CD14-positive monocyte (primary cell): ENCODE measurements around the gene EIPR1. TPM values are rescaled to one million over a fixed set of nuclear protein-coding genes. Genes with fewer than 3 reads are reported as not detected.

Source experiments
- DNase-seq, 3 donors: peaks; one replicate each; pipeline ENCODE4 v3.0.0-alpha.2; 2011 to 2022
- H2AFZ ChIP-seq: 2 replicates; pipeline ENCODE4 v1.6.0; 2012; ENCODE audit warnings: mild to moderate bottlenecking, low read depth, low read length, inconsistent platforms; ENCODE audit not compliant: insufficient read depth, poor library complexity, severe bottlenecking
- H3K27ac ChIP-seq, 2 donors: 1 replicate in 1 of 2; 2 replicates in 1 of 2; pipeline ENCODE4 v1.5.1; 2012 to 2013; ENCODE audit warnings: low read length in 2 of 2, control low read depth in 1 of 2, inconsistent platforms in 1 of 2, low read depth in 1 of 2, mild to moderate bottlenecking in 1 of 2
- H3K27me3 ChIP-seq, 2 donors: one replicate each; pipeline versions ENCODE4 v1.6.0 to v1.6.1; 2011 to 2013; ENCODE audit warnings: low read length in 2 of 2; ENCODE audit not compliant: control insufficient read depth in 2 of 2, insufficient read depth in 2 of 2
- H3K36me3 ChIP-seq, 2 donors: replicated peaks in 1 of 2; 1 replicate in 1 of 2; 2 replicates in 1 of 2; pipeline versions ENCODE4 v1.5.1 to v1.6.1; 2012 to 2013; ENCODE audit warnings: low read length in 2 of 2, control low read depth in 1 of 2, inconsistent platforms in 1 of 2, mild to moderate bottlenecking in 1 of 2; ENCODE audit not compliant: insufficient read depth in 2 of 2, control insufficient read depth in 1 of 2
- H3K4me1 ChIP-seq, 2 donors: 1 replicate in 1 of 2; 2 replicates in 1 of 2; pipeline versions ENCODE4 v1.5.1 to v1.6.1; 2012 to 2013; ENCODE audit warnings: low read length in 2 of 2, control low read depth in 1 of 2, inconsistent platforms in 1 of 2, mild to moderate bottlenecking in 1 of 2, moderate library complexity in 1 of 2; ENCODE audit not compliant: insufficient read depth in 2 of 2, control insufficient read depth in 1 of 2
- H3K4me2 ChIP-seq: replicated peaks from 2 replicates; pipeline ENCODE3; 2012; ENCODE audit warnings: low read length, moderate library complexity, mild to moderate bottlenecking; ENCODE audit not compliant: poor library complexity, severe bottlenecking; ENCODE audit errors: extremely low read depth
- H3K4me3 ChIP-seq, 3 experiments: fragments of 200-600 bp in 1 of 3; sonication (generic) in 1 of 3; replicated peaks in 1 of 3; 1 replicate in 2 of 3; 2 replicates in 1 of 3; pipeline ENCODE4 v1.5.1; 2011 to 2013; ENCODE audit warnings: low read length in 3 of 3, mild to moderate bottlenecking in 3 of 3, control low read depth in 2 of 3, low read depth in 2 of 3, inconsistent platforms in 1 of 3, moderate library complexity in 1 of 3
- H3K79me2 ChIP-seq: 2 replicates; pipeline ENCODE4 v1.6.0; 2012; ENCODE audit warnings: mild to moderate bottlenecking, control low read depth, inconsistent platforms, low read length, moderate library complexity; ENCODE audit not compliant: insufficient read depth
- H3K9ac ChIP-seq: 2 replicates; pipeline ENCODE4 v1.6.0; 2017; ENCODE audit warnings: low read length, mild to moderate bottlenecking; ENCODE audit not compliant: insufficient read depth, poor library complexity, severe bottlenecking
- H3K9me3 ChIP-seq, 2 donors: replicated peaks in 1 of 2; 1 replicate in 1 of 2; 2 replicates in 1 of 2; pipeline versions ENCODE4 v1.5.1 to v1.6.1; 2012 to 2013; ENCODE audit warnings: low read length in 2 of 2, control low read depth in 1 of 2; ENCODE audit not compliant: control insufficient read depth in 1 of 2, insufficient read depth in 1 of 2
- H4K20me1 ChIP-seq: 2 replicates; pipeline ENCODE4 v1.6.0; 2012; ENCODE audit warnings: mild to moderate bottlenecking, low read length, control low read depth, moderate library complexity; ENCODE audit not compliant: insufficient read depth
- H3K27ac Mint-ChIP-seq, 7 donors: one replicate each; pipeline ENCODE4 v1.8.0; 2020; ENCODE audit warnings: mild to moderate bottlenecking in 7 of 7, mixed read lengths in 7 of 7, moderate library complexity in 6 of 7, inconsistent platforms in 2 of 7
- H3K27me3 Mint-ChIP-seq, 3 donors: one replicate each; pipeline ENCODE4 v1.8.0; 2021 to 2022; ENCODE audit warnings: low read depth in 3 of 3, mild to moderate bottlenecking in 3 of 3, mixed read lengths in 3 of 3, moderate library complexity in 3 of 3, inconsistent platforms in 1 of 3
- H3K36me3 Mint-ChIP-seq, 2 donors: one replicate each; pipeline ENCODE4 v1.8.0; 2020; ENCODE audit warnings: mixed read lengths in 2 of 2, inconsistent platforms in 1 of 2, mild to moderate bottlenecking in 1 of 2
- H3K4me1 Mint-ChIP-seq: one replicate; pipeline ENCODE4 v1.8.0; 2020; ENCODE audit warnings: mild to moderate bottlenecking, mixed read lengths
- H3K4me3 Mint-ChIP-seq, 2 donors: one replicate each; pipeline ENCODE4 v1.8.0; 2020; ENCODE audit warnings: mild to moderate bottlenecking in 2 of 2, mixed read lengths in 2 of 2, moderate library complexity in 1 of 2
- H3K9me3 Mint-ChIP-seq, 7 donors: one replicate each; pipeline ENCODE4 v1.8.0; 2020 to 2022; ENCODE audit warnings: mixed read lengths in 7 of 7, mild to moderate bottlenecking in 6 of 7, moderate library complexity in 6 of 7, inconsistent platforms in 2 of 7
- WGBS: methylation state at CpG from one replicate; pipeline ENCODE4 v1.1.5; 2013; ENCODE audit warnings: missing lambda C conversion rate; ENCODE audit not compliant: insufficient coverage; 5-methylcytosine and 5-hydroxymethylcytosine counted together
- intact Hi-C, 2 donors: fragments of 100-400 bp; cut with micrococcal nuclease; formaldehyde crosslinking; loops; one replicate each; pipeline versions ENCODE4 v1.15.0 to v1.15.1; 2023
- polyA plus RNA-seq, 3 donors: library from polyadenylated mRNA; depleted of rRNA in 1 of 3; unstranded in 2 of 3; stranded (reverse) in 1 of 3; fragments of 300-500 nt in 2 of 3; fragments of >200 nt in 1 of 3; fragmentation: Illumina TruSeq in 2 of 3; gene quantifications; 1 replicate in 2 of 3; 2 replicates in 1 of 3; pipeline ENCODE4 v1.2.3, GENCODE V29; 2012 to 2021
- TF ChIP-seq, protein P1 (sequence below): fragments of 200-600 bp; IDR thresholded peaks from one replicate; pipeline ENCODE4 v1.8.0; 2022; ENCODE audit warnings: antibody characterized with exemption, mild to moderate bottlenecking

Gene EIPR1
- polyA plus RNA-seq, 3 donors: 19.0 to 22.4 (median 20.8) TPM

DNA sequence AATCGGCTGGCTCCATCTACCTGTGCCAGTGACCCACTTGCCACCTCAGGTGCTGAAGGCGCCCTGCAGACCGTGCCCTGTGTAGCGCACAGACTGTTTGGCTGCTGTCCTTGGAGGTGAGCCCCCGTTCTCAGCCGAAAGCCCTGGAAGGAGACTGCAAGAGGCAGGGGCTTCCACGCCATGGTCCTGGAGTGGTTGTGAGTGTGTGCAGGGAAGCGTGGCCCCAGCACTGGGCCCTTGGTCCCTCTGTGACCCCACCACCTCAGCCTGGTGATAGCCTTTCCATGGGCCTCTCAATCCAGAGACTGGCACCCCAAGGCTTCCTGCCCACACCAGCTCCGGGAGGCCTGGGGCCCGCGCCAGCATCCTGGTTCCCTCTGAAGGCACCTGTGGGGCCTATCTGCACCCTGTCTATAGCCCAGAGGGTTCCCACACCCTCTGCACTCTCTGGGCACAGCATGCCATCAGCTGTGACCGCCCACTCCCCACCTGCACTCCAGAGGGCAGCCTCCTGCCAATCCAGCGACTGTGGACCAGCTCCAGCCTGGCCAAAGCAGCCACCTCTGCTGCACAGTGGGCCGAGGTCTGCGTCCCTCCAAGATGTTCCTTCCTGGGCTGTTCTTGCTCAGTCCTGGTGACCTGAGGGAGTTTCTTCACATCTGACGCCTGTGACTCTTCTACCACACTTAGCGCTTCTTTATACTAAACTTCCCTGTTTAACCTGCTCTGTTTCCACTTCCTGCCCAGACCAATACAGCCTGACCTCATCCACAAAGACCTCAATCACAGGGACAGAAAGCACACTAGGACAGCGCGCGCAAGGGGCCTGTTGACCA, 109.5 kb downstream of the EIPR1 start:
- intact Hi-C loops: no loop called here

More for the DNA sequence above, 109.5 kb downstream of the EIPR1 start:
- Histone ChIP-seq H3K9ac (no peak overlapping the region), H3K27me3 (no peaks in the 10 kb centered on the region), H3K4me1 (peaks cover 10 to 13% of the 10 kb centered on the region in 2 donors), H3K4me2 (no peak overlapping the region), H3K36me3 (no peaks in the 10 kb centered on the region), H2AFZ (no peak overlapping the region), H3K79me2 (no peaks in the 10 kb centered on the region), H3K4me3 (no peak overlapping the region), H3K9me3 (peaks cover 5 to 7% of the 10 kb centered on the region in 2 donors), H3K27ac (no peak overlapping the region), H4K20me1 (no peaks in the 10 kb centered on the region)
- peaks cover 0 to 7% (median 2%) of the 10 kb centered on the region in 7 donors for H3K9me3 Mint-ChIP-seq
- peaks cover 3 to 8% of the 10 kb centered on the region in 2 donors for H3K36me3 Mint-ChIP-seq
- no peak for DNase-seq
- TF ChIP-seq, protein P1, sequence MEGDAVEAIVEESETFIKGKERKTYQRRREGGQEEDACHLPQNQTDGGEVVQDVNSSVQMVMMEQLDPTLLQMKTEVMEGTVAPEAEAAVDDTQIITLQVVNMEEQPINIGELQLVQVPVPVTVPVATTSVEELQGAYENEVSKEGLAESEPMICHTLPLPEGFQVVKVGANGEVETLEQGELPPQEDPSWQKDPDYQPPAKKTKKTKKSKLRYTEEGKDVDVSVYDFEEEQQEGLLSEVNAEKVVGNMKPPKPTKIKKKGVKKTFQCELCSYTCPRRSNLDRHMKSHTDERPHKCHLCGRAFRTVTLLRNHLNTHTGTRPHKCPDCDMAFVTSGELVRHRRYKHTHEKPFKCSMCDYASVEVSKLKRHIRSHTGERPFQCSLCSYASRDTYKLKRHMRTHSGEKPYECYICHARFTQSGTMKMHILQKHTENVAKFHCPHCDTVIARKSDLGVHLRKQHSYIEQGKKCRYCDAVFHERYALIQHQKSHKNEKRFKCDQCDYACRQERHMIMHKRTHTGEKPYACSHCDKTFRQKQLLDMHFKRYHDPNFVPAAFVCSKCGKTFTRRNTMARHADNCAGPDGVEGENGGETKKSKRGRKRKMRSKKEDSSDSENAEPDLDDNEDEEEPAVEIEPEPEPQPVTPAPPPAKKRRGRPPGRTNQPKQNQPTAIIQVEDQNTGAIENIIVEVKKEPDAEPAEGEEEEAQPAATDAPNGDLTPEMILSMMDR: no peak
- no peak overlapping the region for H3K27ac Mint-ChIP-seq
- H3K4me1 Mint-ChIP-seq: peaks cover 12% of the 10 kb centered on the region
- H3K27me3 Mint-ChIP-seq: no peaks in the 10 kb centered on the region
- no peak overlapping the region for H3K4me3 Mint-ChIP-seq
- WGBS: 89% methylated on average over 15 of the region's 20 CpGs
